Neural crest cell (in vitro differentiated cells): ENCODE measurements around the gene STK35. TPM values are rescaled to one million over a fixed set of nuclear protein-coding genes. Genes with fewer than 3 reads are reported as not detected.

ENCODE experiments used
- DNase-seq: peaks from one replicate; pipeline ENCODE4 v3.0.0; 2021; ENCODE audit warnings: low read depth, mixed read lengths, low spot score
- H3K27ac Mint-ChIP-seq: one replicate; pipeline ENCODE4 v1.8.0; 2021; ENCODE audit warnings: mild to moderate bottlenecking, mixed read lengths; ENCODE audit not compliant: unreplicated experiment
- H3K27me3 Mint-ChIP-seq: 2 replicates; pipeline ENCODE4 v1.8.0; 2021; ENCODE audit warnings: low read depth, mild to moderate bottlenecking, mixed read lengths
- H3K36me3 Mint-ChIP-seq: 2 replicates; pipeline ENCODE4 v1.8.0; 2021; ENCODE audit warnings: low read depth, mild to moderate bottlenecking, mixed read lengths
- H3K4me1 Mint-ChIP-seq: 2 replicates; pipeline ENCODE4 v1.8.0; 2021; ENCODE audit warnings: mixed read lengths
- H3K4me3 Mint-ChIP-seq: one replicate; pipeline ENCODE4 v1.8.0; 2021; ENCODE audit warnings: mild to moderate bottlenecking, mixed read lengths
- H3K9me3 Mint-ChIP-seq: 2 replicates; pipeline ENCODE4 v1.8.0; 2021; ENCODE audit warnings: mixed read lengths
- total RNA-seq: library from RNA; stranded (reverse); gene quantifications from 2 replicates; pipeline ENCODE4 v1.2.1, GENCODE V29; 2021
- TF ChIP-seq, protein P1 (sequence below): fragments of 200-600 bp; sonication (generic); conservative IDR thresholded peaks from 2 replicates; pipeline ENCODE4 v1.5.0; 2021; ENCODE audit warnings: antibody characterized with exemption, mild to moderate bottlenecking

Gene STK35
- total RNA-seq, 1 donor from 2014 or later = 35.7 TPM

DNA sequence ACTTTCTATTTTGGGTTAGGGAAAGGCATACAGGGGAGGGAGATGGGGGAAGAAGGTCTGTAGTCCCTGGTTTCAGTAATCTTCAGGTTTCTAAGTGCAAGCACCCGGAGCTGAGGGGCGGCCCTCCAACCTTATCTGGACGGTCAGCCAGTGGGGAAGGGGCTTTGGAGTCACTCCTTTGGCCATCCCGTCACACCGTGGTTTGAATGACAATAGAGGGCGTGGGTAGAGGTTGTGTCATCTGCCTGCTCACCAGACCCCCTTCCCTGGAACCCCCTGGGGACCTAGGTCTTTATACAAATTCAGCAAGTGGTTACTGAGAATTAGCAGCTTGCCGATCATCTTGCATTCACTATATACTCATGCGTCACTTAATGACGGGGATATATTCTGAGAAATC lies 29.1 kb downstream of the STK35 start:
- H3K36me3 Mint-ChIP-seq = no peaks in the 10 kb centered on the region
- H3K4me3 Mint-ChIP-seq = no peak overlapping the region
- no peak overlapping the region for H3K27ac Mint-ChIP-seq
- no peaks in the 10 kb centered on the region for H3K27me3 Mint-ChIP-seq
- no peaks in the 10 kb centered on the region for H3K9me3 Mint-ChIP-seq
- DNase-seq = no peak
- TF ChIP-seq, protein P1, sequence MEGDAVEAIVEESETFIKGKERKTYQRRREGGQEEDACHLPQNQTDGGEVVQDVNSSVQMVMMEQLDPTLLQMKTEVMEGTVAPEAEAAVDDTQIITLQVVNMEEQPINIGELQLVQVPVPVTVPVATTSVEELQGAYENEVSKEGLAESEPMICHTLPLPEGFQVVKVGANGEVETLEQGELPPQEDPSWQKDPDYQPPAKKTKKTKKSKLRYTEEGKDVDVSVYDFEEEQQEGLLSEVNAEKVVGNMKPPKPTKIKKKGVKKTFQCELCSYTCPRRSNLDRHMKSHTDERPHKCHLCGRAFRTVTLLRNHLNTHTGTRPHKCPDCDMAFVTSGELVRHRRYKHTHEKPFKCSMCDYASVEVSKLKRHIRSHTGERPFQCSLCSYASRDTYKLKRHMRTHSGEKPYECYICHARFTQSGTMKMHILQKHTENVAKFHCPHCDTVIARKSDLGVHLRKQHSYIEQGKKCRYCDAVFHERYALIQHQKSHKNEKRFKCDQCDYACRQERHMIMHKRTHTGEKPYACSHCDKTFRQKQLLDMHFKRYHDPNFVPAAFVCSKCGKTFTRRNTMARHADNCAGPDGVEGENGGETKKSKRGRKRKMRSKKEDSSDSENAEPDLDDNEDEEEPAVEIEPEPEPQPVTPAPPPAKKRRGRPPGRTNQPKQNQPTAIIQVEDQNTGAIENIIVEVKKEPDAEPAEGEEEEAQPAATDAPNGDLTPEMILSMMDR = no peak
- peaks cover 28% of the 10 kb centered on the region for H3K4me1 Mint-ChIP-seq

DNA sequence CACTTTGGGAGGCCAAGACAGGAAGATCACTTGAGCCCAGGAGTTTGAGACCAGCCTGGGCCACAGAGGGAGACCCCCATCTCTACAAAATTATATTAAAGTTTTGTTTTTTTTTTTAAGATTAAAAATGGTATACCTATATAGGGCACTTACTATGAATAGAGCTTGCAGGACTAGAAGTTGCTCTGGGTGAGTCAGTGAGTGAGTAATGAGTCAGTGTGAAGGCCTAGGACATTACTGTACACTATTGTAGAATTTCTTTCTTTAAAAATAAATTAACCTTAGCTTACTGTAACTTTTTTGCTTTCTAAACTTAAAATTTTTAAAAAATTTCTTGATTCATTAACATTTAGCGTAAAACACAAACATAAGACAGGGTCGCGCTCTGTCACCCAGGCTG lies 29.7 kb downstream of the STK35 start:
- no peak for DNase-seq
- Mint-ChIP-seq H3K27me3 (no peaks in the 10 kb centered on the region), H3K4me3 (no peak overlapping the region), H3K4me1 (peaks cover 28% of the 10 kb centered on the region), H3K36me3 (no peaks in the 10 kb centered on the region), H3K27ac (no peak overlapping the region), H3K9me3 (no peaks in the 10 kb centered on the region)
- TF ChIP-seq, protein P1 = no peak

DNA sequence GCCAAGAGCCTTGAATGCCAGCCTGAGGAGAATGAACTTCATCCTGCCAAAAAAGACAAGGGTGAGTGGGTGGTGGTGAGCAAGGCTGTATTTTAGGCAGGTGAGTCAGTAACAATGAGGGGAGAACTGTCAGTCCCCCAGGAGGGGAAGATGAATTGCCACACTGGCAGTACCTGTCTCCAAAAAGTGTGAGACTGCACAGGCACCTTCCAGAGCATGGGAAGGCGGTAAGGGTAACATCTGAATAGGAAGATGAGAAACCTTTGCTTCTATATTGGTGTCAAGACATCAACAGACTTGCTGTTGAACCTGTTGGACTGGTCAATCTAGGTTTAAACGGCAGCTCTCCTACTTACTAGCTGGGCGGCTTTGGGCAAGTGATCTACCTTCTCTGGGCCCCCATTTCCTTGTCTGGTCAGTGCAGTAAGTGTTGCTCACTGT lies 30.9 kb downstream of the STK35 start:
- Mint-ChIP-seq H3K36me3 (no peaks in the 10 kb centered on the region), H3K27me3 (no peaks in the 10 kb centered on the region), H3K27ac (no peak overlapping the region), H3K4me3 (no peak overlapping the region), H3K9me3 (no peaks in the 10 kb centered on the region), H3K4me1 (peaks cover 25% of the 10 kb centered on the region)
- no peak for DNase-seq
- TF ChIP-seq, protein P1 = no peak

DNA sequence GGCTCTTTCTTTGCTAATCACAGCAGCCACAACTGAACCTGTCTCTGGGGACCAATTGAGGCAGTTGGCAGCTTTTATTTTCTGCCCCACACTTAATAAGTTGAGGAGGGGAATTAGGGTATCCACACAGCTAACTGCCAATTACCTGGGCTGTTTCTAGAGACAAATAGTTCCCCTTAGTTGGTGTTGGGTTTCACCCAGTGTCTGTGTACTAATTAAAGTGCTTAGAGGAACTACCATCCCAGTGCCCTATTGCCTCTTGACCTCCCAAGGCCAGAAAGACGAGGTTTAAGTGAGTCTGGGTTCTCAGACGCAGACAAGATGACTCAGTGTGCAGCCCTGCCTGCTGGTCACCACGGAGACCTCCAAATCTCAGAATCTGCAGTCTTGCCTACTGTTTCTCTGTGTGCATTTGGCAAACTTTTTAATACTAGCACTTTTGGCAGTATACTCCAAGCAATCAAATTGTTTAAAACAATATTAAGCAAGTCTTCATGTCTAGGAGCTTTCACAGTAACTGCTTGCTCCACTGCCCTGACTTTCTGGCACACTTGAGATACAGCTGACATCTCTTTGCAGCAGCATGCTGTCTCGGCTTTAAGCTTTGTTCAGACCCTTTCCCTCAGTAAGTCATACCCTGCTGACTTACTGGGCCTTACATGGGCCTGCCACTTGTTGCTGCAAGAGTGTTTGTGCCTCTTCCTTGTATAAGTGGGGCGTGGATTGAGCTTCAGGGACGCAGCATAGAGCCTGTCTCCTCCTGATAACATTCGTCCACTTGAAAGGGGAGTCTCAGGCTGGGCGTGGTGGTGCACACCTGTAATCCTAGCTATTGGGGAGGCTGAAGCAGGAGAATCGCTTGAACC lies 31.9 kb downstream of the STK35 start:
- DNase-seq = no peak
- Mint-ChIP-seq H3K27ac (no peak overlapping the region), H3K36me3 (no peaks in the 10 kb centered on the region), H3K9me3 (no peaks in the 10 kb centered on the region), H3K27me3 (no peaks in the 10 kb centered on the region), H3K4me3 (no peak overlapping the region), H3K4me1 (peaks cover 25% of the 10 kb centered on the region)
- TF ChIP-seq, protein P1 = no peak

DNA sequence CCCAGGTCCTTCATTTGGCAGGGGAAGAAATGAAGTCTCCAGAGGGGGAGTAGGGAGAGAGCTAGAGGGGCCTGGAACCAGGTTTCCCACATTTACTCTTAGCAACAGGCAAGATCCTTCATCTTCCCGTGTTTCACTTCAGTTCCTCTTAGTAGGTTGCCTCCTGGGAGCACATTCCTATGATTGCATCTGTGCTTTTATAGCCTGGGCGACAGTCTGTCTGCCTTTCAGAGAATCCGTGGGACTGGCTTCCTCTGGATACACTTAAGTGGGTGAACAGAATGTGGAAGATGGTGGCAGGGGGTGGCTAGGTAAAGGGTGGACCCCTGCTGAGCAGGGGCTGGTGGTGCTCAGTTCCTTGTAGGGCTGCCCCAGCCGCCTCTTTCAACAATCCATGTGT lies 33.4 kb downstream of the STK35 start:
- H3K36me3 Mint-ChIP-seq = no peaks in the 10 kb centered on the region
- no peak overlapping the region for H3K4me3 Mint-ChIP-seq
- no peaks in the 10 kb centered on the region for H3K9me3 Mint-ChIP-seq
- peaks cover 18% of the 10 kb centered on the region for H3K4me1 Mint-ChIP-seq
- no peak for DNase-seq
- no peaks in the 10 kb centered on the region for H3K27me3 Mint-ChIP-seq
- TF ChIP-seq, protein P1 = no peak
- no peak overlapping the region for H3K27ac Mint-ChIP-seq
